Islet precursor cell (in vitro differentiated cells): ENCODE data around the gene SECISBP2.

Experiments
- DNase-seq: peaks from one replicate; pipeline ENCODE4 v3.0.0-alpha.2; 2018

The SECISBP2 gene

GRCh38 chr9:89383721-89384300 is 65.5 kb downstream of the SECISBP2 start:
- DNase-seq = no peak

GRCh38 chr9:89384783-89385182 is 66.5 kb downstream of the SECISBP2 start:
- no peak for DNase-seq

- DNase-seq = no peak
Observed at GRCh38 chr9:89386206-89386605, 67.9 kb downstream of the SECISBP2 start.

- DNase-seq = no peak
Observed at GRCh38 chr9:89386797-89387196, 68.5 kb downstream of the SECISBP2 start.

GRCh38 chr9:89387197-89387849 is 69.0 kb downstream of the SECISBP2 start:
- no peak for DNase-seq

- DNase-seq = no peak
Observed at GRCh38 chr9:89388084-89388867, 70.0 kb downstream of the SECISBP2 start.

GRCh38 chr9:89388868-89389177 is 70.5 kb downstream of the SECISBP2 start:
- no peak for DNase-seq

- DNase-seq = no peak
Observed at GRCh38 chr9:89390068-89390555, 71.8 kb downstream of the SECISBP2 start.

GRCh38 chr9:89390578-89391116 is 72.3 kb downstream of the SECISBP2 start:
- no peak for DNase-seq

- no peak for DNase-seq
Observed at GRCh38 chr9:89391585-89391984, 73.3 kb downstream of the SECISBP2 start.

- no peak for DNase-seq
Observed at GRCh38 chr9:89394412-89394811, 76.1 kb downstream of the SECISBP2 start.

- DNase-seq = no peak
Observed at GRCh38 chr9:89395931-89396710, 77.8 kb downstream of the SECISBP2 start.

- DNase-seq = no peak
Observed at GRCh38 chr9:89397471-89397870, 79.2 kb downstream of the SECISBP2 start.

GRCh38 chr9:89398621-89399020 is 80.3 kb downstream of the SECISBP2 start:
- DNase-seq = no peak

GRCh38 chr9:89400403-89401116 is 82.3 kb downstream of the SECISBP2 start:
- no peak for DNase-seq

GRCh38 chr9:89402695-89403427 is 84.6 kb downstream of the SECISBP2 start:
- DNase-seq = no peak

GRCh38 chr9:89404074-89404473 is 85.8 kb downstream of the SECISBP2 start:
- DNase-seq = no peak

- DNase-seq = no peak
Observed at GRCh38 chr9:89405826-89406225, 87.5 kb downstream of the SECISBP2 start.

- no peak for DNase-seq
Observed at GRCh38 chr9:89407070-89407469, 88.8 kb downstream of the SECISBP2 start.

GRCh38 chr9:89408628-89409101 is 90.4 kb downstream of the SECISBP2 start:
- no peak for DNase-seq
